IPS-NIHi7 (cell line): ENCODE measurements around the gene PAPPA.

Source experiments
- DNase-seq: peaks from one replicate; pipeline ENCODE4 v3.0.0; 2012; ENCODE audit warnings: mixed read lengths; ENCODE audit errors: extremely low spot score

PAPPA gene

GRCh38 chr9:116151966-116152381 is 1.6 kb upstream of the PAPPA start:
- no peak for DNase-seq

- no peak for DNase-seq
Observed at GRCh38 chr9:116152390-116152789, 1.2 kb upstream of the PAPPA start.

- peak; percentile 60 for DNase-seq
Observed at GRCh38 chr9:116152941-116153764, 438 bp upstream of the PAPPA start.

GRCh38 chr9:116154334-116154975 is 864 bp downstream of the PAPPA start:
- peak; percentile 27 for DNase-seq

GRCh38 chr9:116154976-116155697 is 1.5 kb downstream of the PAPPA start:
- no peak for DNase-seq

GRCh38 chr9:116155698-116156039 is 2.1 kb downstream of the PAPPA start:
- no peak for DNase-seq

- DNase-seq: peak; percentile 70
Observed at GRCh38 chr9:116156621-116157314, 3.2 kb downstream of the PAPPA start.

- DNase-seq: peak; percentile 63
Observed at GRCh38 chr9:116157436-116158138, 4.0 kb downstream of the PAPPA start.

GRCh38 chr9:116160676-116161571 is 7.3 kb downstream of the PAPPA start:
- DNase-seq: no peak

GRCh38 chr9:116162241-116162781 is 8.7 kb downstream of the PAPPA start:
- DNase-seq: no peak

- DNase-seq: peak; percentile 45
Observed at GRCh38 chr9:116163293-116164055, 9.9 kb downstream of the PAPPA start.

- DNase-seq: no peak
Observed at GRCh38 chr9:116165912-116166311, 12.3 kb downstream of the PAPPA start.

- DNase-seq: no peak
Observed at GRCh38 chr9:116166713-116167112, 13.1 kb downstream of the PAPPA start.

GRCh38 chr9:116168231-116168630 is 14.6 kb downstream of the PAPPA start:
- no peak for DNase-seq

- DNase-seq: no peak
Observed at GRCh38 chr9:116172216-116172615, 18.6 kb downstream of the PAPPA start.

- DNase-seq: no peak
Observed at GRCh38 chr9:116174347-116174746, 20.8 kb downstream of the PAPPA start.

- no peak for DNase-seq
Observed at GRCh38 chr9:116175614-116176013, 22.0 kb downstream of the PAPPA start.

- DNase-seq: no peak
Observed at GRCh38 chr9:116178481-116179211, 25.1 kb downstream of the PAPPA start.

- no peak for DNase-seq
Observed at GRCh38 chr9:116179568-116179967, 26.0 kb downstream of the PAPPA start.
